Gastrocnemius medialis (tissue), 4 donors: Measurements from ENCODE around the gene CREBBP. TPM values are rescaled to one million over a fixed set of nuclear protein-coding genes. Genes with fewer than 3 reads are reported as not detected.
A peak's percentile ranks its signal among the peaks of the same experiment; 100 is the strongest.

Experiments used
- ATAC-seq, 2 donors: fragments of 150-250 bp; one replicate each; pipeline ENCODE4 v1.9.1; 2016
- DNase-seq, 2 donors: peaks; one replicate each; pipeline ENCODE4 v3.0.0-alpha.2; 2019
- H3K27ac ChIP-seq, 4 donors: fragments of 200-600 bp; sonication (generic); 1 replicate in 1 of 4; 2 replicates in 3 of 4; pipeline ENCODE4 v1.5.1; 2016 to 2018; ENCODE audit warnings: mild to moderate bottlenecking in 2 of 4, moderate library complexity in 1 of 4
- H3K27me3 ChIP-seq, 3 donors: fragments of 200-600 bp; sonication (generic) in 2 of 3; 1 replicate in 1 of 3; 2 replicates in 2 of 3; pipeline versions ENCODE4 v1.5.1 to v1.6.0; 2016 to 2019; ENCODE audit warnings: mild to moderate bottlenecking in 1 of 3, moderate library complexity in 1 of 3
- H3K36me3 ChIP-seq, 2 donors: fragments of 200-600 bp; sonication (generic) in 1 of 2; one replicate each; pipeline ENCODE4 v1.5.1; 2017 to 2018
- H3K4me1 ChIP-seq, 2 donors: fragments of 200-600 bp; sonication (generic) in 1 of 2; one replicate each; pipeline ENCODE4 v1.5.1; 2016 to 2017; ENCODE audit warnings: mild to moderate bottlenecking in 2 of 2
- H3K4me3 ChIP-seq, 4 donors: fragments of 200-600 bp; sonication (generic) in 3 of 4; 1 replicate in 1 of 4; 2 replicates in 3 of 4; pipeline ENCODE4 v1.5.1; 2016 to 2019; ENCODE audit warnings: mild to moderate bottlenecking in 2 of 4
- H3K9me3 ChIP-seq, 3 donors: fragments of 200-600 bp; sonication (generic) in 2 of 3; 1 replicate in 1 of 3; 2 replicates in 2 of 3; pipeline ENCODE4 v1.5.1; 2016 to 2019
- CTCF ChIP-seq, 5 experiments: fragments of 450-650 bp in 3 of 5; fragments of 200-600 bp in 2 of 5; sonication (generic) in 2 of 5; IDR thresholded peaks in 4 of 5; conservative IDR thresholded peaks in 1 of 5; 1 replicate in 4 of 5; 2 replicates in 1 of 5; pipeline ENCODE4 v1.5.1; 2016 to 2019; ENCODE audit warnings: antibody characterized with exemption in 5 of 5, mild to moderate bottlenecking in 3 of 5, moderate library complexity in 3 of 5
- POLR2A ChIP-seq, 2 donors: fragments of 450-650 bp; IDR thresholded peaks; one replicate each; pipeline ENCODE4 v1.6.1; 2017; ENCODE audit warnings: antibody characterized with exemption in 2 of 2, mild to moderate bottlenecking in 2 of 2, moderate library complexity in 2 of 2
- in situ Hi-C, 4 donors: fragments of 200-750 bp; cut with MboI; loops; one replicate each; pipeline versions ENCODE4 v1.15.0 to v1.8.0; 2017; ENCODE audit warnings: low sequenced_read_pairs in 4 of 4
- intact Hi-C: fragments of 100-400 bp; cut with DNase I; formaldehyde crosslinking; loops from one replicate; pipeline ENCODE4 v1.15.1; 2023; ENCODE audit warnings: low total_unique reads
- total RNA-seq, 4 donors: library from RNA; depleted of rRNA; stranded (reverse); fragments of >200 nt; gene quantifications; one replicate each; pipeline versions ENCODE4 v1.1.0 to v1.2.3, GENCODE V29; 2016

Gene CREBBP
- total RNA-seq, 4 donors from 2014 or later = 39.8 to 61.3 (median 53.5) TPM

- Histone ChIP-seq H3K27ac (no peak overlapping the region), H3K9me3 (no peaks in the 10 kb centered on the region), H3K4me3 (no peak overlapping the region), H3K36me3 (peaks cover 0 to 67% of the 10 kb centered on the region in 2 donors), H3K4me1 (peaks cover 5% of the 10 kb centered on the region in 2 donors), H3K27me3 (no peaks in the 10 kb centered on the region)
- ATAC-seq = no peak
- TF ChIP-seq CTCF (IDR thresholded peaks at IDR 0.05 in 4 of 5, conservative IDR thresholded peaks at IDR 0.05 in 1 of 5) (no peak), POLR2A (IDR thresholded peaks at IDR 0.05) (no peak)
- in situ Hi-C loops (loop anchor here in 1 of 4 donors (5.0 kb wide), 1 partner anchor 72 kb away; no protein-coding TSS in a partner anchor), intact Hi-C loops (no loop called here)
- no peak for DNase-seq
Observed at GRCh38 chr16:3759736-3760135, 120.8 kb downstream of the CREBBP start.

GRCh38 chr16:3756113-3756512 lies 124.4 kb downstream of the CREBBP start:
- H3K4me1 ChIP-seq = peaks cover 32% of the 10 kb centered on the region in 2 donors
- H3K36me3 ChIP-seq = peaks cover 0 to 43% of the 10 kb centered on the region in 2 donors
- H3K4me3 ChIP-seq = no peak overlapping the region
- H3K27me3 ChIP-seq = no peaks in the 10 kb centered on the region
- TF ChIP-seq POLR2A (IDR thresholded peaks at IDR 0.05) (no peak), CTCF (IDR thresholded peaks at IDR 0.05 in 4 of 5, conservative IDR thresholded peaks at IDR 0.05 in 1 of 5) (no peak)
- H3K27ac ChIP-seq = no peak overlapping the region
- no peak for ATAC-seq
- in situ Hi-C loops (loop anchor here in 1 of 4 donors (5.0 kb wide), 1 partner anchor 69 kb away; no protein-coding TSS in a partner anchor), intact Hi-C loops (no loop called here)
- no peak for DNase-seq
- no peaks in the 10 kb centered on the region for H3K9me3 ChIP-seq

GRCh38 chr16:3755249-3755648 lies 125.3 kb downstream of the CREBBP start:
- no peak overlapping the region for H3K27ac ChIP-seq
- in situ Hi-C loops = loop anchor here in 1 of 4 donors (5.0 kb wide), 1 partner anchor 68 kb away; no protein-coding TSS in a partner anchor

GRCh38 chr16:3754772-3755171 lies 125.7 kb downstream of the CREBBP start:
- TF ChIP-seq POLR2A (IDR thresholded peaks at IDR 0.05) (no peak), CTCF (IDR thresholded peaks at IDR 0.05 in 4 of 5, conservative IDR thresholded peaks at IDR 0.05 in 1 of 5) (no peak)
- Histone ChIP-seq H3K27ac (peak overlapping the region; percentile 3 to 27 (median 16)), H3K4me1 (peaks cover 32% of the 10 kb centered on the region in 2 donors), H3K9me3 (no peaks in the 10 kb centered on the region), H3K36me3 (peaks cover 0 to 55% of the 10 kb centered on the region in 2 donors), H3K4me3 (no peak overlapping the region), H3K27me3 (no peaks in the 10 kb centered on the region)
- ATAC-seq (no peak), DNase-seq (no peak)
- intact Hi-C loops (no loop called here), in situ Hi-C loops (loop anchor here in 1 of 4 donors (5.0 kb wide), 1 partner anchor 67 kb away; no protein-coding TSS in a partner anchor)

More at GRCh38 chr16:3755249-3755648, 125.3 kb downstream of the CREBBP start:
- Histone ChIP-seq H3K9me3 (no peaks in the 10 kb centered on the region), H3K4me1 (peaks cover 32% of the 10 kb centered on the region in 2 donors), H3K27me3 (no peaks in the 10 kb centered on the region), H3K36me3 (peaks cover 0 to 52% of the 10 kb centered on the region in 2 donors), H3K4me3 (no peak overlapping the region)
- intact Hi-C loops = no loop called here
- ATAC-seq (no peak), DNase-seq (no peak)
- no peak for TF ChIP-seq POLR2A (IDR thresholded peaks at IDR 0.05)
- no peak for TF ChIP-seq CTCF (IDR thresholded peaks at IDR 0.05 in 4 of 5, conservative IDR thresholded peaks at IDR 0.05 in 1 of 5)
